SJSA1 (cell line): ENCODE measurements around the gene PRMT7. TPM values are rescaled to one million over a fixed set of nuclear protein-coding genes. Genes with fewer than 3 reads are reported as not detected.
A peak's percentile ranks its signal among the peaks of the same experiment; 100 is the strongest.
"Not testable (repeated sequence)": the region's sequence is repeated elsewhere in the genome, so short reads cannot be mapped to it uniquely, and the experiment has no call there.

Source experiments
- DNase-seq, 2 experiments: peaks; one replicate each; pipeline ENCODE4 v3.0.0-alpha.2; 2015 to 2020; ENCODE audit warnings: low spot score in 2 of 2, low read depth in 1 of 2
- H3K27ac ChIP-seq: fragments of 250-450 bp; sonication (Bioruptor Pico); 2 replicates; pipeline ENCODE4 v1.5.1; 2020; ENCODE audit warnings: mild to moderate bottlenecking, moderate library complexity
- H3K27me3 ChIP-seq: fragments of 250-450 bp; sonication (Bioruptor Pico); replicated peaks from 2 replicates; pipeline ENCODE4 v1.5.1; 2020; ENCODE audit warnings: mild to moderate bottlenecking, moderate library complexity
- H3K36me3 ChIP-seq: fragments of 250-450 bp; sonication (Bioruptor Pico); 2 replicates; pipeline ENCODE4 v1.5.1; 2020; ENCODE audit warnings: mild to moderate bottlenecking
- H3K4me1 ChIP-seq: fragments of 250-450 bp; sonication (Bioruptor Pico); replicated peaks from 2 replicates; pipeline ENCODE4 v1.6.1; 2021; ENCODE audit warnings: mild to moderate bottlenecking
- H3K4me3 ChIP-seq: fragments of 250-450 bp; sonication (Bioruptor Pico); 2 replicates; pipeline ENCODE4 v1.5.1; 2020; ENCODE audit warnings: mild to moderate bottlenecking
- H3K9me3 ChIP-seq: fragments of 250-450 bp; sonication (Bioruptor Pico); replicated peaks from 2 replicates; pipeline ENCODE4 v1.5.1; 2020; ENCODE audit warnings: mild to moderate bottlenecking
- total RNA-seq: library from RNA; depleted of rRNA; stranded (reverse); fragments of >200 nt; shearing (Covaris generic); gene quantifications from 2 replicates; pipeline ENCODE4 v1.2.3, GENCODE V29; 2014

Gene PRMT7
- total RNA-seq, 1 experiment from 2014 or later = 58.8 TPM

GRCh38 chr16:68288796-68289195 is 22.0 kb upstream of the PRMT7 start:
- H3K9me3 ChIP-seq, H3K4me3 ChIP-seq, DNase-seq, H3K27me3 ChIP-seq: not testable (repeated sequence)
- Histone ChIP-seq H3K4me1 (peaks cover 36% of the 10 kb centered on the region), H3K36me3 (peaks cover 77% of the 10 kb centered on the region), H3K27ac (peak overlapping the region; percentile 85; the same call in 1 of the 2 replicates)

DNA sequence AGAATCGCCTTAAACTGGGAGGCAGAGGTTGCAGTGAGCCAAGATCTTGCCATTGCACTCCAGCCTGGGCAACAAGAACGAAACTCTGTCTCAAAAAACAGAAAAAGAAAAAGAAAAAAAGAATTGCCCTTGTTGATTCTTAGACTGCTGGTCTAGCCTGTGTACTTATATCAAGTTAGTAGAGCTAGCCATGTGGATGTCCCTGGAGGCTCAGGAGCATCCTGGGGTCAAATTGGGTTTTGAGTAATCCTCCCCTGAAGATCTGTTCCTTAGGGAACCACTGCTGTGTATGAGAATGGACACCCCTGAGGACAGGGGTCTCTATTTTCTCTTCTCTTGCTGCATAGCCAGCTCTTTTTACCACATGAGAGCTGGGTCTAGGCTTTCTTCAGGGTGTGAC is 21.6 kb upstream of the PRMT7 start:
- no peak for DNase-seq
- no peaks in the 10 kb centered on the region for H3K9me3 ChIP-seq
- peaks cover 36% of the 10 kb centered on the region for H3K4me1 ChIP-seq
- peaks cover 81% of the 10 kb centered on the region for H3K36me3 ChIP-seq
- no peaks in the 10 kb centered on the region for H3K27me3 ChIP-seq
- H3K4me3 ChIP-seq = no peak overlapping the region
- H3K27ac ChIP-seq = peak overlapping the region; percentile 85

DNA sequence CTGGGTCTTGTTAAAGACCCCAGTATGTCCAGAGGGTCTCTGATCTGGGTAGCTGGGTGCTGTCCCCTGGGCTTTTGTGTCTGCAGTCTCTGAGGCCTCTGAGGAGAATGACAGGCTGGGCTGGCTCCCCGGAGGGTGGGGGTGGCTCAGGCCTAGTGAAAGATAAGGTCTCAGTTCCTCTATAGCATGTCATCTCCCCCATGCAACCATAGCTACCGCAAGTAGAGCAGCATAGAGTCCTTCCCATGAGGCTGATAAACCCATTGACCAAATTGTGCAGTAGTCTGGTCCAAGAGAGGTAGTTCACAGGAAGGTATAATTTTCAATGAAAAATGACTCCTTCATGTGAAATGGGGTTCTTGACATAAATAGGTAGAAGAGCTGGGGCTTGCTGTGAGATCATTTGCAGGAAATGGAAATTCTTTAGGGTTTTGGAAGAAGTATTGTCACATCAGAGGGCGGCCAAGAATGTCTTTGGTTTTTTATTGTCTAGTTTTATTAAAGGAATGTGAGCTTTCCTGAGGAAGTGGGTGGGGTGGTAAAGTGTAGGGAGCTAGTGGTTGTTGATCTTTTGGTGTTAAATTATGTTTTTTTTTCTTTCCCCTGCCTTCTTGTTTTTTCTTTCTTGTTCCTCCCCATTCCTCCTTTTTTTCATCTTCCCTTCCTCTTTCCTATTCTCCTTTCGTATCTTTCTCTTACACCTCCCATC is 21.0 kb upstream of the PRMT7 start:
- Histone ChIP-seq H3K9me3 (no peaks in the 10 kb centered on the region), H3K36me3 (peaks cover 87% of the 10 kb centered on the region), H3K27ac (peak overlapping the region; percentile 85), H3K4me1 (peaks cover 36% of the 10 kb centered on the region), H3K4me3 (no peak overlapping the region), H3K27me3 (no peaks in the 10 kb centered on the region)
- peak in 1 of 2 experiments; percentile 72 for DNase-seq

DNA sequence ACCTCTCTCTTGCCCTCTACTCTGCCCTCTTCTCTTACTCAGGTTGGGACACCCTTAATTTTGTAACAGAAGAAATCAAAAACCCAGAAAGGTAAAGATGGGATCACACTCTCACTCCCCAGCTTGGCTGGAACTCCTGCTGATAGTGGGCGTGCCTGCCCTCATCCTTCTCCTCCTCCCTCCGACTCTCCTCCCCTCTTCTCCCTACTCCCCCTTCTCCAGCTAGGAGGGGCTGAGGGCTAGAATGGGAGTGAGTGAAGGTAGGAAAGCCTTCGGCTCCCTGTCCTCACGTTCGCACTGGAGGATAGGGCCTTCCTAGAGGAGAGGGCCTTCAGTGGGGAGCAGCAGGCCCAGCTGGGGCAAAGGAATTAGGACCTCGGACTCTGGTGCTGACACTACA is 20.4 kb upstream of the PRMT7 start:
- Histone ChIP-seq H3K9me3 (no peaks in the 10 kb centered on the region), H3K4me3 (no peak overlapping the region), H3K27me3 (no peaks in the 10 kb centered on the region), H3K27ac (peak overlapping the region; percentile 85), H3K4me1 (peaks cover 36% of the 10 kb centered on the region), H3K36me3 (peaks cover 87% of the 10 kb centered on the region)
- DNase-seq = no peak

DNA sequence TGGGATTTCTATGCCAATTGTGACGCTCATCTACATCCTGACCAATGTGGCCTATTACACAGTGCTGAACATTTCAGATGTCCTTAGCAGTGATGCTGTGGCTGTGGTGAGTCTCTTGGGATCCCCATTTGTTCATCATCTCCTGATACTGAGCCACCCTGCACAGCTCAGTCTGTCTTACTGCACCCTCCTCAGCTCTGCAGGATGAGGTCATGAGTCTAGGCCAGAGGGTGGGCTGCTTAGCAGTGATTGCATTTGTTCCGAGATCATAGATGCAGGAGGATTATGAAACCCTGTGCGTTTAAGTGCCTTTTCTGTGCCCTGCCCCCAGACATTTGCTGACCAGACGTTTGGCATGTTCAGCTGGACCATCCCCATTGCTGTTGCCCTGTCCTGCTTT is 19.6 kb upstream of the PRMT7 start:
- H3K9me3 ChIP-seq = no peaks in the 10 kb centered on the region
- H3K4me3 ChIP-seq = no peak overlapping the region
- no peaks in the 10 kb centered on the region for H3K27me3 ChIP-seq
- peaks cover 36% of the 10 kb centered on the region for H3K4me1 ChIP-seq
- peaks cover 90% of the 10 kb centered on the region for H3K36me3 ChIP-seq
- no peak overlapping the region for H3K27ac ChIP-seq
- no peak for DNase-seq

DNA sequence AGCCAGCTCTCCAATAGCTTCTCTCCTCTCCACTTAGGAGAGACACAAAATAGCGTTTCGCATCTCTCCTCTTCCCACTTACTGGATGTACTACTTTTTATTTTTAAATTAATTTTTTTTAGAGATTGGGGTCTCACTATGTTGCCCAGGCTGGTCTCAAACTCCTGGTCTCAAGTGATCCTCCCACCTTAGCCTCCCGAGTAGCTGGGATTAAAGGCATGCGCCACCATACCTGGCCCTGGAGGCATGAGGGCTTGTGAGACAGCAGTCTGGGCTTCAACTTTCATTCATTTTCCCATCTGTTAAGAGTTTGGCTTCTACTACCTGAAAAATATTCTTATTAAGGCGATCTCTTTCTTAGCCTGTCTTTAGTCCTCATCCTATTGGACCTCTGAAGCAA is 18.4 kb upstream of the PRMT7 start:
- Histone ChIP-seq H3K9me3 (no peaks in the 10 kb centered on the region), H3K27me3 (no peaks in the 10 kb centered on the region), H3K4me3 (no peak overlapping the region), H3K36me3 (peaks cover 90% of the 10 kb centered on the region), H3K27ac (no peak overlapping the region), H3K4me1 (peaks cover 31% of the 10 kb centered on the region)
- DNase-seq = no peak

DNA sequence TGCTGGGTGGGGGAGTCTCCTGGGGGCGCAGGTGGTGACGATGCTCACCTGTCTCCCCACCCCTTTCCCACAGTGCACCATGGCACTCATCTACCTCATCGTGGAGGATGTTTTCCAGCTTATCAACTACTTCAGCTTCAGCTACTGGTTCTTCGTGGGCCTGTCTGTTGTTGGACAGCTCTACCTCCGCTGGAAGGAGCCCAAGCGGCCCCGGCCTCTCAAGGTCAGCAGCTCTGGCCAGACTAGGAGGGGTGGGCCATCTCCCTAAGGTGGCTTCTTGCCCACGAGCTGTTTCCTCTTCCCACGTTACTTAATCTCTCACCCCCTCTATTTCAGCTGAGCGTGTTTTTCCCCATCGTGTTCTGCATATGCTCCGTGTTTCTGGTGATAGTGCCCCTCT is 14.5 kb upstream of the PRMT7 start:
- H3K4me1 ChIP-seq = 0 out of 2 replicates have a peak, but pooled peaks cover 3% of the 10 kb centered on the region
- no peak overlapping the region for H3K27ac ChIP-seq
- H3K36me3 ChIP-seq = peaks cover 97% of the 10 kb centered on the region
- no peak for DNase-seq
- H3K9me3 ChIP-seq = no peaks in the 10 kb centered on the region
- H3K27me3 ChIP-seq = no peaks in the 10 kb centered on the region
- no peak overlapping the region for H3K4me3 ChIP-seq

DNA sequence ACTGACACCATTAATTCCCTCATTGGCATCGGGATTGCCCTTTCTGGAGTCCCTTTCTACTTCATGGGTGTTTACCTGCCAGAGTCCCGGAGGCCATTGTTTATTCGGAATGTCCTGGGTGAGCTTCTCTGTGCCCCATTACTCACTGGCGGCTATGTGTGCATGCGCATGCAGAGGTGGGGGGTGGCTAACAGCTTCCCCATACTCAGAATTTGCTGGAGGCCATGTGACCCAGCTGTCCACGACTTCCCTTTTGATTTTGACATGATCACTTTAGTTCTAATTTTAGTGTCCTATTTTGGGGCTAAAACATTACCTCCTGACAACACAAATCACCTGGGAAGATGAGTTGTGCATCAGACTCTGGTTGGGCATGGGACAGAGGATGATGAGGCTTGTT is 14.1 kb upstream of the PRMT7 start:
- no peak for DNase-seq
- 0 out of 2 replicates have a peak, but pooled peaks cover 3% of the 10 kb centered on the region for H3K4me1 ChIP-seq
- H3K36me3 ChIP-seq = peaks cover 97% of the 10 kb centered on the region

DNA sequence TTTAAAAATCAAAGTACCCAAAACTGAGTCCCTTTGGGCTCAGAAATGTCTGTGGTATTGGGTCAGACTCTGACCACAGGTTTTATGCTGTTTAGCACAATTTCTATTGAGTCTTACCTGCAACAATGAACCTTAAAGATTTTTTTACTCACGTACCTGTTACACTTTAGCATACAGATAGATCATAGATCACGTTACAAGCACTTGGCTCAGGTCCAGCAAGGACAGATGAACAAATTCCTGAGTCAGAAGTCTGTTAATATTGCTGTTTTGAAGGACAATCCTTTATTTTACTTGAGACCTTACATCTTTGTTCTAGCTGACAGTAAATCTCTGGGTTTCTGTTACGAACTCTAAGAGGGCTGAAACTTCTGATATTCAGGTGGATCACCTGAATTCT is 12.9 kb upstream of the PRMT7 start:
- no peaks in the 10 kb centered on the region for H3K9me3 ChIP-seq
- 0 out of 2 replicates have a peak, but pooled peaks cover 3% of the 10 kb centered on the region for H3K4me1 ChIP-seq
- no peak for DNase-seq
- peaks cover 98% of the 10 kb centered on the region for H3K36me3 ChIP-seq
- H3K27me3 ChIP-seq = no peaks in the 10 kb centered on the region
- H3K27ac ChIP-seq = no peak overlapping the region
- H3K4me3 ChIP-seq = no peak overlapping the region

More for the DNA sequence above, 14.1 kb upstream of the PRMT7 start:
- no peak overlapping the region for H3K27ac ChIP-seq
- no peak overlapping the region for H3K4me3 ChIP-seq
- no peaks in the 10 kb centered on the region for H3K27me3 ChIP-seq
- no peaks in the 10 kb centered on the region for H3K9me3 ChIP-seq

- peaks cover 98% of the 10 kb centered on the region for H3K36me3 ChIP-seq
Measured at GRCh38 chr16:68298312-68298711, 12.5 kb upstream of the PRMT7 start.

DNA sequence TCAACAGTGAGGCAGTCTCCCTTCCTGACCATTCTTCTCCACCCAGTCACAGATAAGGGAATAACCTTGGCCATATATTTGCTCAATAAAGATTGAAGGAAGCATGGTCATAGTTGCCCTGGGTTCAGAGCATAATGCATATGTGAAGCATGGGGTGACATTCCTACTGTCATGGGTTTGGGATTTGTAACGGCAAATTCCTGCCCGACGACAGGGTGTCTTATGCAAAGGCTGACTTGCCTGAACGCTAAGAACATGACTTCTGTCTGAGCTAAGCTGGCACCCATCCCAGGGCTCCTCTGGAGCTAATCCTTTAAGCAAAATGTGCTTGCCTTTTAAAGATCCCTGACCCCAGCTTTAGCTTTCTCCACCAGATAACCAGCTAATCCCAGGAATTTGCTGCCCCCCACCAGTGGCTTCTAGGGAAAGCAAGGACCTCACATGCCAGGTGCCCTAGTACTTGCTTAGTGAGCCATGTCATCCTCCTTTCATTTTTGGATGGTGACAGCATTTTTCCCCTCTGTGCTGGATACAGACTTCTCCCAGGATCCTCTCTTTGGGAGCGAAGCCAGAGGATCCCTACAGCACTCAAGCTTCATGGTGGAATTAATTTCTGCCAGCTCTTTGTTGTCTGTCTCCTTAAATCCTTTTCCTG is 11.8 kb upstream of the PRMT7 start:
- peaks cover 98% of the 10 kb centered on the region for H3K36me3 ChIP-seq
- no peak for DNase-seq
- no peaks in the 10 kb centered on the region for H3K9me3 ChIP-seq

More at GRCh38 chr16:68298312-68298711, 12.5 kb upstream of the PRMT7 start:
- DNase-seq = no peak
- H3K4me3 ChIP-seq = no peak overlapping the region
- H3K4me1 ChIP-seq = 0 out of 2 replicates have a peak, but pooled peaks cover 3% of the 10 kb centered on the region
- no peak overlapping the region for H3K27ac ChIP-seq
- no peaks in the 10 kb centered on the region for H3K27me3 ChIP-seq
- H3K9me3 ChIP-seq = no peaks in the 10 kb centered on the region

DNA sequence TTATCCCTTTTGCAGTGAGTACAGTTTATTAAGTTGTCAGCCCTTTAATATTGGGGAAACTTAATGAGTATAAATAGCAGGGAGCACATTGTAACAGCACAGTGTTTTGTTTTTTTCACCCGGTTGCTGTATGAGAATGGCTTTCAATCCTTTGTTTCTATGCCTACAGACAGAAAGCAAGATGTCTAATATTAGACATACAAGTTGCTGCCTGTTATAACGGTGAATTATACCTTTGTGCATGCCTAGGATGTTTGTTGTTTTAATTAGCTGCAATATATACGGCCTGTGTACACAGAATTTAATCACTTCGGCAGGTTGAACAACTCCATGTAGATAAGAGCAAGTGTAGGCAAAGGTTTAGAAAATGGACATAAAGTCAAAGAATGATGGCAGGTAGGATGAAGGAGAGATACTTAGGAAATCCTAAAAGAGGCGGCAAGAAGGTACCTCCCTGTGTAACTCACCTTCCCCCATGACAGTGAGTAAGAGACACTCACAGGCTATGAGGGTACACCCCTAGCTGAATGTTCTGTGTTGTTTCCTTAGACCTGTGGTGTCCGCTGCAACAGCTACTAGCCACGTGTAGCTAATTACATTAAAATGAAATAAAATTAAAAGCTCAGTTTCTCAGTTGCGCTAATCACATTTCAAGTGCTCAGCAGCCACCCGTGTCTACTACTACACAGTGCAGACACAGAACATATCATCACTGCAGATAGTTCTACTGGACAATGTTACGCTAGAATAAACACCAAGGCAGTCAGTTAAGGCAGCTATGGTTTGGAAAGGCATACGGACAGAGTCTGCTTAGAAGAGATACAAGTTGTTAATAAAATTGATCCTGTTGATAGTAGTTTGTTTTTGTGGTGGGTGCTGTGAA is 11.0 kb upstream of the PRMT7 start:
- Histone ChIP-seq H3K4me1 (0 out of 2 replicates have a peak, but pooled peaks cover 3% of the 10 kb centered on the region), H3K27ac (no peak overlapping the region), H3K36me3 (peaks cover 98% of the 10 kb centered on the region), H3K27me3 (no peaks in the 10 kb centered on the region), H3K4me3 (no peak overlapping the region), H3K9me3 (no peaks in the 10 kb centered on the region)
- no peak for DNase-seq

More for the DNA sequence above, 11.8 kb upstream of the PRMT7 start:
- H3K27ac ChIP-seq = no peak overlapping the region
- H3K4me3 ChIP-seq = no peak overlapping the region
- H3K27me3 ChIP-seq = no peaks in the 10 kb centered on the region
- H3K4me1 ChIP-seq = 0 out of 2 replicates have a peak, but pooled peaks cover 3% of the 10 kb centered on the region

DNA sequence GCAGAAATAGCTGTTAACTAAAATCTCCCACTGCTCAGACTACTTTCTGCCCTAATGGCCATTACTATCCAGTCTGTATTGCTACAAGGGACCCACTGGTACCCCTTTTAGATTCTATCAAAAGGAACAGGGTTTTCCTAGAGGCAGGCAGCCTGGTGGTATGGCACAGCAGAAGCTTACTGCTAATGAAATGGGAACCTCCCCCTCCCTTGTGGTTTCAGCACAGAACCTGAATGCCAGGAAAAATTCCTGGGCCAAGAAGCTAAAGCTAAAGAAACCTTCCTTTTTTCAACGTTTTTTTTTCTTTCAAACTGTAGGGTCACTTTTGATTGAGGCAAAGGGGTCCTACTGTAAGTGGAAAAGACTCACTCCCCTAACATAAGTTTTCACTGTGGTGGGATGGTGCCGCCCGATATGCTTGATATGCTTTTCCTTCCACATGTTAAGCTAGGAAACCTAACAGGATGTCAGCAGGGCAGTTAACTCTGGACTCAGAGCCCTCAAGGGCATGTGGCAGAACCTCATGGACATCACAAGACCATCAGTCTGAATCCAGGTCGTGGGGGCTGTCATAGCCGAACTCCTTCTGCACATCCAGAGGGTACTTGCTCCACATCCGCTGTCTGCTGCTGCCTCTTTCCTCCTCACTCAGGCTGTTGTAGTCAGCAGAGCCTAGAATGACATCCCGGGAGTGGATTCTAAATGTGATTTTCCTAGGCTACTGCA is 9.9 kb upstream of the PRMT7 start:
- Histone ChIP-seq H3K9me3 (no peaks in the 10 kb centered on the region), H3K27ac (no peak overlapping the region), H3K4me1 (0 out of 2 replicates have a peak, but pooled peaks cover 3% of the 10 kb centered on the region), H3K27me3 (no peaks in the 10 kb centered on the region), H3K4me3 (no peak overlapping the region), H3K36me3 (peaks cover 98% of the 10 kb centered on the region)
- DNase-seq = no peak
